GM19238 (cell line): ENCODE data around the gene FLT4.

Experiments used
- DNase-seq: peaks from one replicate; pipeline ENCODE4 v3.0.0; 2011; ENCODE audit warnings: low spot score; ENCODE audit not compliant: insufficient read length

Gene FLT4

GRCh38 chr5:180594311-180595045 lies 54.9 kb downstream of the FLT4 start:
- no peak for DNase-seq

GRCh38 chr5:180593446-180594206 lies 55.8 kb downstream of the FLT4 start:
- no peak for DNase-seq

GRCh38 chr5:180592176-180592575 lies 57.2 kb downstream of the FLT4 start:
- DNase-seq, result no peak

DNA sequence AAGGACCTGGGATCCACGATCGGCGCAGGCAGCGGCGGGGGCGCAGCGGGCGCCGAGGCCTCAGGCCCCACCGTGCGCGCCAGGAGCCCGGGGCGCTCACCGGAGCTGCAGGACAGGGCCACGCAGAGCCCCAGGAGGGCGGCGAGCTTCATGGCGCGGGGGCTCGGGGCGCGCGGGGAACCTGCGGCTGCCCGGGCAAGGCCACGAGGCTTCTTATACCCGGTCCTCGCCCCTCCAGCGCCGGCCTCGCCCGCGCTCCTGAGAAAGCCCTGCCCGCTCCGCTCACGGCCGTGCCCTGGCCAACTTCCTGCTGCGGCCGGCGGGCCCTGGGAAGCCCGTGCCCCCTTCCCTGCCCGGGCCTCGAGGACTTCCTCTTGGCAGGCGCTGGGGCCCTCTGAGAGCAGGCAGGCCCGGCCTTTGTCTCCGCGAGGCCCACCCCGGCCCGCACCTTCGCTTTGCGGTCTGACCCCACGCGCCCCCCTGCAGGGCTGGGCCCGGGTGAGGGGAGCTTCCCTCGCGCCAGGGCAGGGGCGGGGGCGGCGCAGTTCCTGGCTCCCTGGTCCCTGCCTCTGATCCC lies 58.0 kb downstream of the FLT4 start, which contains the start of gene SCGB3A1:
TSS of gene SCGB3A1 (minus strand) at position 189 of the 577 bp plus-strand sequence. CDS start at position 152, 37 bp downstream.
- no peak for DNase-seq

GRCh38 chr5:180590543-180591310 lies 58.7 kb downstream of the FLT4 start:
- DNase-seq, result no peak

DNA sequence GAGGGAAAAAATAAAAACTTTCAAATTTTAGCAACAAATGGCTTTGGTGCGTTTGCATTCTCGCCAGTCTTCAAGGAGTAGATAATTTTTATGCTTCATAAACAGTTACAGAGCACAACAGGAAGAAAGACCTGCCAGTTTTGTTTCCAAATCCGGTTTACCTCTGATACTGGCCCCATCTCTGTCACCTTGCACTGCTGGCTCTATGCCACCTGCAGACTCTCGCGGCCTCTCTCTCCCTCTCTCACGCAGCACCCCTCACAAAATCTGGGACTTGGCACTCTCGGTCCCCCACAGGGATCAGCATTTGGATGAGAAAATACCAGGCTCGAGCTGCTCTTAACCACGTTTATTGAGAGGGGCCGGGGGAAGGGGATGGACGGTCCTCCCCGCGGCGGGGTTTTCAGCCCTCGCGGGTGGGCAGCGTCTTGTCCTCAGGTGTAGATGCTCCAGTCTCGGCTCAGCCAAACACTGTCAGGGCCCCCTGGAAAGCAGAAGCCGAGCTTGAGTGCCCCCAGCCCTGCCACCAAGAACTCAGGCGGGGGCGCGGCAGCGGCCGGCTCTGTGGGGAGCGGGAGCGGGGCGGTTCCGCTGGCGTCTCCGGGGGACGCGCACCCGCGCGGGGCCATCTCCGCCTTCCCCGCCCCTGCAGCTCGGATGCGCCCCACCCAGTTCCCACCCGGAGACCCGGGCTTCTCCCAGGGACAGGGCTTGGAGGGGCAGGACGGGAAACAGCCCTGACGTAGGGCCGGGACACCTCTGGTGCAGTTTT lies 59.4 kb downstream of the FLT4 start:
- DNase-seq, result no peak

DNA sequence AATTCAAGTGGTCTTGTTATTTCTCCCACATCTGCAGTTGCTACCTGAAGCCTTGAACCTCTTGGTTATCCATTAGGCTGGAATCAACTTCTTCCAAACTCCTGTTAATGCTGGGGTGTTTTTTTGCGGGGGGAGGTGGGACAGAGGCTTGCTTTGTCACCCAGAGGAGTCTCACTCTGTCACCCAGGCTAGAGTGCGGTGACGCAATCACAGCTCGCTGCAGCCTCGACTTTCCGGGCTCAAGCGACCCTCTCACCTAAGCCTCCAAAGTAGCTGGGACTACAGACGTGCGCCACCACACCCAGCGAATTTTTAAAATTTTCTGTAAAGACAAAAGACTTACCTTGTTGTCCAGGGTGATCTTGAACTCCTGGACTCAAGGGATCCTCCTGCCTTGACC lies 62.5 kb downstream of the FLT4 start:
- no peak for DNase-seq

GRCh38 chr5:180586204-180586603 lies 63.2 kb downstream of the FLT4 start:
- DNase-seq, result no peak

GRCh38 chr5:180583738-180584137 lies 65.7 kb downstream of the FLT4 start:
- no peak for DNase-seq

- no peak for DNase-seq
Measured at GRCh38 chr5:180580681-180581080, 68.7 kb downstream of the FLT4 start.

DNA sequence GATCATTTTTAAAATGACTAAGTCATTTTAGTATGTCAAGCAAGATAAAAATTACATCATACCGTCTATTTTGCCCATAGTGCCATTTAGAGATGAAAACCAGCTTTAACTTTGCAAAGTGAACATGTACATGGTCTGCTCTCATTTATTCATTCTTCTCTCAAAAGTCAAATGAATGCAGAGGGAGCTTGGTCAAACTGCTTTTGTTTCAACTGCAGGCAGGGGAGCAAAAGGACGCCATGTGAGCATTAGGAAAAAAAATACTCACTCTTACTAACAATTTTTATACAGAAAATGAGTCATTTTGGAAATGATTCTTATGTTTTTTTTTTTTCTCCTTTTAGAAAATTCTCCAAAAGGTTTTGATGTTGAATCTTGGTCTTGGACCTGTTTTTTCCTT lies 73.8 kb downstream of the FLT4 start:
- DNase-seq, result no peak

- DNase-seq, result no peak
Measured at GRCh38 chr5:180568914-180569313, 80.5 kb downstream of the FLT4 start.

DNA sequence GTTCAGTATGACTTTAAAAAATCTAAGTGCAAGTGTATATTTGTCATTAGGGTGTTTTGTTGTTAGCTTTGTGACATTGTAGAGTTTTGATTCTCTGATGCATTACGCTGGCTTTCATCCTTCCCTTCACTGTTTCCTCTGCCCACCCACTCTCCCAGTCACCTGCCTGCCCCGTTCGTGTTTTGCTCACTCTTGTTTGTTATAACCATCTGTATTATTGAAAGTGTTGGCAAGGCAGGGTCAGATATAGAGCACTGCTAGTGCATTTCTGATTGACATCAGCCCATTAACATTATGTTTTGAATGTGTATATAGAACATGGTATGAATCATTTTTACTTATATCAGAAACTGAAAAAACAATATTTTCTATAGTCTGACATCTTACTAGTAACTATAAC lies 85.4 kb downstream of the FLT4 start:
- no peak for DNase-seq

GRCh38 chr5:180558232-180558631 lies 91.2 kb downstream of the FLT4 start:
- no peak for DNase-seq

- DNase-seq, result no peak
Measured at GRCh38 chr5:180557217-180557809, 92.1 kb downstream of the FLT4 start.

GRCh38 chr5:180555168-180555921 lies 94.1 kb downstream of the FLT4 start:
- no peak for DNase-seq

GRCh38 chr5:180553530-180553929 lies 95.9 kb downstream of the FLT4 start:
- no peak for DNase-seq
